H1 (cell line): Measurements from ENCODE around the gene MOK. TPM values are rescaled to one million over a fixed set of nuclear protein-coding genes. Genes with fewer than 3 reads are reported as not detected.

Source experiments
- CHD1 ChIP-seq: IDR thresholded peaks from 2 replicates; pipeline ENCODE4 v1.6.1; 2012; ENCODE audit warnings: low read depth, low read length, improper control_type of control experiment
- CHD7 ChIP-seq: fragments of 300-600 bp; sonication (generic); IDR thresholded peaks from 2 replicates; pipeline ENCODE4 v1.7.1; 2012; ENCODE audit warnings: low read length, moderate library complexity, mild to moderate bottlenecking, inconsistent platforms; ENCODE audit not compliant: insufficient replicate concordance
- RXRA ChIP-seq: IDR thresholded peaks from 2 replicates; pipeline ENCODE4 v1.6.1; 2011; ENCODE audit warnings: low read depth, mild to moderate bottlenecking, low read length, moderate library complexity; ENCODE audit not compliant: insufficient read depth
- SRF ChIP-seq: IDR thresholded peaks from 2 replicates; pipeline ENCODE4 v1.6.1; 2011; ENCODE audit warnings: mild to moderate bottlenecking, low read depth, low read length, moderate library complexity
- SUZ12 ChIP-seq: fragments of 200-600 bp; sonication (generic); IDR thresholded peaks from 2 replicates; pipeline ENCODE4 v1.6.1; 2012; ENCODE audit warnings: mild to moderate bottlenecking, inconsistent platforms, low read length, moderate library complexity, mixed read lengths
- polyA plus RNA-seq, 7 experiments: library from polyadenylated mRNA; depleted of rRNA in 3 of 7; stranded (reverse) in 5 of 7; unstranded in 2 of 7; fragments of >200 nt in 5 of 7; fragments of 200-250 nt in 2 of 7; gene quantifications; 1 replicate in 5 of 7; 2 replicates in 1 of 7; 4 replicates in 1 of 7; pipeline versions ENCODE4 v1.2.1 to v1.2.3, GENCODE V29; 2011 to 2013; ENCODE audit warnings: missing spikeins in 2 of 7, mixed read lengths in 2 of 7
- total RNA-seq: library from RNA; stranded (reverse); fragmentation: NEBNext Ultra II Directional; extraction: Animal tissue kit (Norgen Biotek cat#: 25700); gene quantifications from 2 replicates; pipeline ENCODE4 v1.2.1, GENCODE V29; 2021

The MOK gene
- total and polyA plus RNA-seq, 2 of the 8 experiments (the other 6 are each of a cell fraction or from before 2014, with no cell fraction given), result 2.1 to 2.5 TPM

DNA sequence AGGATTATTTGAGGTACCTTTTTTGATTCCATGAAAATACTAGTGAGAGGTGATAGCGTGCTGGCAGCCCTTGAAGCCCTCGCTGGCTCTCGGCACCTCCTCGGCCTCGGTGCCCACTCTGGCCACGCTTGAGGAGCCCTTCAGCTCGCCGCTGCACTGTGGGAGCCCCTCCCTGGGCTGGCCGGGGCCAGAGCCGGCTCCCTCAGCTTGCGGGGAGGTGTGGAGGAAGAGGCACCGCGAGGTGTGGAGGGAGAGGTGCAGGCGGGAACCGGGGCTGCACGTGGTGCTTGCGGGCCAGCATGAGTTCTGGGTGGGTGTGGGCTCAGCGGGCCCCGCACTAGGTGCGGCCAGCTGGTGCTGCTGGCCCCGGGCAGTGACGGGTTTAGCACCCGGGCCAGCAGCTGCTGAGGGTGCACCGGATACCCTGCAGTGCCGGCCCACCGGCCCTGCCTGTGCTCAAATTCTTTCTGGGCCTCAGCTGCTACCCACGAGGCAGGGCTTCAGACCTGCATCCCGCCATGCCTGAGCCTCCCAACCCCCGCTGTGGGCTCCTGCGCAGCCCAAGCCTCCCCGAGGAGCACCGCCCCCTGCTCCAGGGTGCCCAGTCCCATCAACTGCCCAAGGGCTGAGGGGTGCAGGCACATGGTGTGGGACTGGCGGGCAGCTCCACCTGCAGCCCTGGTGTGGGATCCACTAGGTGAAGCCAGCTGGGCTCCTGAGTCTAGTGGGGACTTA is 7.4 kb downstream of the MOK start (continued):
- TF ChIP-seq SRF, result no peak
- no peak for TF ChIP-seq SUZ12
- TF ChIP-seq CHD1, result no peak
- TF ChIP-seq CHD7, result no peak
- no peak for TF ChIP-seq RXRA
